HT1080 (cell line): ENCODE results near the gene PHF13. TPM values are rescaled to one million over a fixed set of nuclear protein-coding genes. Genes with fewer than 3 reads are reported as not detected.

Experiments used
- DNase-seq: peaks from one replicate; pipeline ENCODE4 v3.0.0-alpha.2; 2015; ENCODE audit warnings: low read depth
- total RNA-seq: library from RNA; depleted of rRNA; stranded (reverse); fragments of >200 nt; shearing (Covaris generic); gene quantifications from 2 replicates; pipeline ENCODE4 v1.2.3, GENCODE V29; 2014

PHF13 gene
- total RNA-seq, 1 experiment from 2014 or later: 15.4 TPM

DNA sequence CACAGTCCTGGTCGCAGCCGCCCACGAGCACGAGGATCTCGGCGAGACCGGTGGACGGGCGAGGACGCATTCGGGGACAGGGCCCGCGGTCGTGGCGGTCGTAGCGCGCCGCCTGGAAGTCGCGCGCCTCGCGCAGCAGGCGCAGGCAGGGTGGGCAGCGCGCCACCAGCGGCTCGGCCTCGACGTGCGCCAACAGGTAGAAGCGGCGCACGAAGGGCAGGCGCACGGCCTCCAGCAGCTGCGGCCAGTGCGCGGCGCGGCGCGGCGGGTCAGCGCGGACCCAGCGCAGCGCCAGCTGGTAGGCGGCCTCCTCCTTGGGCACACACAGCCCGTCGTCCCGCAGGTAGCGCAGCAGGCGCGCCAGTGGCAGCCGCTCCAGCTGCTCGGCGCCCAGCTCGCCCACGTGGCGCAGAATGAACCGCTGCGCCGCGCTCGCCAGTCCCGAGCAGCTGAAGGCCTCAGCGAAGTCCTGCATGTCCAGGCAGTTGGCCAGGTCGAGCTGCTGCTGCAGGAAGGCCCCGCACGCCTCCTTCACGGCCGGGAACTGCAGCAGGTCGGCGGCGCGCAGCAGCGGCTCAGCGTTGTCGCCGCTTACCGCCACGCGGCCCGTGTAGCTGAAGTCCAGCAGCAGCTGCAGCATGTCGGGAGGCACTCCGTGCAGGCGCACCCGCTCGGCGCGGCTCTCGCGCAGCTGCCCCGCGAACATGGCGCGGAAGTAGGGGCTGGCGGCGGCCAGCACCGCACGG, 11.4 kb upstream of the PHF13 start:
- DNase-seq: no peak

DNA sequence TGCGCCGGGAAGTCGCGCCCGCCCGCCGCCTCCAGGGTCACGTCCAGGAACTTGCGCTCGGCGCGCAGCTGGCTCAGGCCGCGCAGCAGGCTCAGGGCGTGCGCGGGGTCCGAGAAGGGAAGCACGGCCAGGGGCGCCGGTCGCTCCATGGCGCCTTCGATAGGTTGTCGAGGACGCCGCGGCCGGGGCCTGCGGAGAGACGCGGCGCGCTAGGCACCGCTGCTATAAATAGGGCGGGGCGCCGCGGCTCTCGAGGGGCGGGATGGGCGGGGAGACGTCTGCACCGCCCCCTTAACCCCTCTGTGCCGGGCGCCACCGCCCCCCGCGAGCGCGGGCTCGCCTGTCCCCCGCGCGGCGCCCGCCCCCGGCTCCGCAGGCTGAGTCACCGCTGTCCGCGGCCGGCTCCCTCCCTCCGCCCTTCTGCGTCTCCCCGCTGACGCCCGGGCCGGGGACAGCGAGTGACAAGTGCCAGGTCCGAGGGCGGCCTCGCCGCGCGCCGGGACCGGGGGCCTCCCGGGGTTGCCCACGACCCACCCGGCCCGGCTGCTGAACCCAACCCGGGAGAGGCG, 10.8 kb upstream of the PHF13 start, which contains the start of gene KLHL21:
KLHL21 (minus strand) TSS at position 201 of the 569 bp plus-strand sequence; CDS start at position 149, 52 bp downstream.
- peak; percentile 81 for DNase-seq

DNA sequence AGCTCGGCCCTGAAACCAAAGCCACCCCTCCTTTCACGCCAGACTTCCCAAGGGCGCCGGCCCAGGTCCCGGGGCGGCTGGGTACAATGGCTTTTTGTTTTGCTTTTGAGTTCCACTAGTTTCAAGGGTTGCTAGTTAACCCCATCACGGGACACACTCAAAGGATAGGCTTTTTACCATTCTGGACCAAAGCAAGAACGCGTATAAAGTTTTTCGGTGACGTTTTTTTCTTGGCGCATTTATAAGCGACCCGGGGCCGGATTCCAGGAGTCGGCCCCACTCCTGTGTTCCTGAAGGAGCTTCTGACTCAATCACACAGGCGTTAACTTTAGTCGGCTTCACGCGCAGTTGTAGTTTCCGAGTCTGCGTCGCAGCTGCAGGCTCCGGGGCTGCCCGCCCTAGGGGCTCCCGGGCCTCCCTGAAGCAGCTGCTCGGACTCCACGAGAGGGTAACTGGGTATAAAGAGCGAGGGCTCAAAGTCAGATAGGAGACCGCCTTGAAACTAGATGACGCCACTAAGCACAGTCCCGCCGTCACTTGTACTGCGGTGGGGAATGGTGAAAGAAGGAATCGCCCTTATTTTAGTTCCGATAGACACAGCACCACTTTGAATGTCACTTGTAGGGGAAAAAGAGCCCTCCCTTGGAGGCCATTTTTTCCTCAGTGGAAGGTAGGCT, 10.2 kb upstream of the PHF13 start:
- DNase-seq: peak; percentile 76

DNA sequence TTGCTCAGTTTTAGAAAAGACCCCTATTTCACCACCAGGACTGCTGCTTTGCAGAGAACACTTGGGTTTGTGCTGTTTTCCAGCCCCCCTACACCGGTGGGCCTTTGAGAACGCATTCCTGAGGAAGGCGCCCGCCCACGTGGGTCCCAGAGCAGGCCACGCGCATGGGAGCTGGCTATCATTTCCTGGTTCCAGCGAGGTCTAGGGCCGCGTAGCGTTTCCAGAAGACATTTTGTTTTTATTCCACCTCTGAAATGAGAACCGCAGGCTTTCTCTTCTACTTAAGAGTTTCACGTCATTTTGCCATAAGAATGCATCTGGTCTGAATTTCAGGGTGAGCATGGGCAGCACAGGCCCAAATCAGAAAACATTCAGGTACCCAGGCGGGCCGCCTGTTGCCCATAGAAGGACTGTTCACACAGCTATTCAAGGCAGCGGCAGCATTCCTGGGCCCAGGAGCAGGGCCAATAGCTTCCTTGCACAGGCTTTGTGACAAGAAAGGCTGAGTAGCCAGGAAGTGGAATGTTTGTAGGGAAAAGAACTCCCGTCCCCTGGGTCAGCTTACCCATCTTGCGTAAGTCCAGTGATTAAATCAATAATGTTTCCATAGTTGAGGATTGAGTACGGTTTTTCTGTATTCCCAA, 9.5 kb upstream of the PHF13 start:
- DNase-seq: no peak

DNA sequence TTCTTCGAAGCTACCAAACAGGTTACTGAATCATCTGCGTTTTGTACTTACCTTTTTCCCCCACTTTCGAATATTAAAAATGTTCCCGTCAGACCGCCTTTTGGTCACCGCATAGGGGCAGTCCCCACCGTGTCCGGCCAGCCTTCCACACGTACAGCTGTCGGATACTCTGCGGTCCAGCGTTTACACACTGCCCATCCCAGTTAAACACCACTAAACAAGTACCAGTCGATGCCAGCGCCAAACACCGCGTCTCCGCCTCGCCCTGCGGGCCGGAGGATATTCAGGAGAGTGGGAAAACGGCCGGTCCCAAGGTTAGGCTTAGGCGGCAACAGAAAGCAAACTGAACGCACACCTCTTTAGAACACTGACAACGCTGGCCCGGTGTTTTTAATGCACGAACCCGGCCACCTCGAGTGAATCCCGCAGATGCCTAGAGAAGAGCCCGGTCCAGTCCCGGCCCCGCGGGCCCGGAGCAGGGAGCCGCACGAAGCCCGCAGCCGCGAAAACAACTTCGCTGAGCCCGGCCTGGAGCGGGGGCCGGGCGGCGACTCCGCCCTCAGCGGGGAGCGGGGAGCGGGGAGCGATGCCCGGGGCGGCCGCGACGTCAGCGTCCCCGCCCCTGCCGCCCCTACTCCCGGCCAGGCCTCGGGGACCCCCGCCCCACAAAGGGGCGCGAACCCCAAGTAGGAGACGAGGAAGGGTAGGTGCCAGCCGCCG, 730 bp upstream of the PHF13 start:
- DNase-seq: peak; percentile 50

DNA sequence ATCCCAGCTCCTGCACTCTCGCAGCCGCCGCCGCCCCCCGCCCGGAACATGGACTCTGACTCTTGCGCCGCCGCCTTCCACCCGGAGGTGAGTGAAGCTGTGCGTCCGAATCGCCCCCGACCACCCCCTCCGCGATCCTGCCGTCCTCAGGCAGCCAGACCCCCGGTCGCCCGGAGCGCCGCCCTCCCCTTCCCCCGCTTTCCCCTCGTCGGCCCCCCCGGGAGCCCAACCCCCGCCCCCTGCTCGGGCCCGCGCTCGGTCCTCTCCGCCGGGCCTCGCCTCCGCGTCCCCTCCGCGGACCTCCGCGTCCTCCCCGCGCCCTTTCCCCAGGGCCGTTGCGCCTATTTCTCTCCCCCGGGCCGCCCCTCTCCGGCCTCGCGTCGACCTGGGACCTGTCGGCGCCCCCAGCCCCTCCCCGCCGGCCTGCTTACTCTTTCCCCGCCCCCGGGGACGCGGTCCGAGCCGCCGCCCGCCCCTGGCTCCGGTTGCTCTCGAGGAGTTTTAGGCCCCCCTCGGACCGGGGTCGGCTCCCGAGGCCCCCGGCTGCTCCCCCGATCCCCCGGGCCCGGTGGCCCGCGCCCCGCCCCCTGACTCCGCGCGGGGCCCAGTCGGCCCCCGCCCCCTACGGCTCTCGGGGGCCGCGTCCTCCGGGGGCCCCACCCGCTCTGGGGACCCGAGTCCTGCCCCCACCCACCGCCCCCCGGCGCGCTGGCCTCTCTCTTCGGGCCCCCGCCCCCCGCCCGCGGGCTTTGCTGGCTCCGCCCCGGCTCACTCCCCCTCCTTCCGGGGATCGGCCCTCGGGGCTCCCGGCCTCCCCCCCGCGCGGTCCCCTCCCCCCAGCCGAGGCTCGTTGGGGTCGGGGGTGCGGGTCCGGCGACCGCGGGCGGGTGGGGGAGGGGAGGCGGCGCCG, 743 bp downstream of the PHF13 start:
- no peak for DNase-seq

DNA sequence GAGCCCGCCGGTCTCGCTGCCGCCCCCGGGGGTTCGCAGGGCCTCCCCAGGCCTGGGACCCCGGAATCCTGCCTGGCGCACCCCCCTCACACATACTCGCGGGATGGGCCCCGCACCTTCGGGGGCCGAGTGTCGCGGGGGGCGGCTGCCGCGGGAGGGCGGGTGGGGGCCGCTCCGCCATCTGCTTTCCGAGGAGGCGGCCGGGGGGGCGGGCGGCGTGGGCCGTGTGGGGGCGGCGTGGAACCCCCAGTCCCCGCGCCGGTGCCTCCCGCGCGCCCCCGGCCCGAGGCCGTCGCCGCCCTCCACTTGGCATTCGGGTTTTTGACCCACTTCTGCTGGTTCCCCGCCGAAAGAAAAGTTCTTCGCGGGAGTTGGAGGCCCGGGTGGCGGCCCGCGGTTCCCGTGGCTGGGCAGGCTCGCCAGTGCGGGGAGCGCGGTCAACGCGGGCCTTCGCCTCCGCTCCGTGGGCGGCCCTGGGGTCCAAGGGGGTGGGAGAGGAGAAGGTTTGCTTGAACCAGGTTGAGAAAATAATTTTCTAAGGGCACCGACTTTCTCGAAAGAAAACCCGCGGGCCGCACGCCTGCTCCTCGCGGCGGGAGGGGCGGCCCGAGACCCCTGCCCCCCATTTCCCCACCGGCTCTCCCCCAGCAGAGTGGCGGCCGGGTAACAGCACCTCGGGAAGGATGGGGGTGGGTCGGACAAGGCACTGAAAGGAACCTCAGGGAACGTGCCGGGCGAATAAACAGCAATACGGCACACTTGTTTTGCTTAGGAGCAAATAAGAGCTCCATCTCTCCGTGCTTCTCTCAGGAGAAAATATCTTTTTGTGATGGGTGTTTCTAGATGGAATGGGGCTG, 1.6 kb downstream of the PHF13 start:
- DNase-seq: no peak

DNA sequence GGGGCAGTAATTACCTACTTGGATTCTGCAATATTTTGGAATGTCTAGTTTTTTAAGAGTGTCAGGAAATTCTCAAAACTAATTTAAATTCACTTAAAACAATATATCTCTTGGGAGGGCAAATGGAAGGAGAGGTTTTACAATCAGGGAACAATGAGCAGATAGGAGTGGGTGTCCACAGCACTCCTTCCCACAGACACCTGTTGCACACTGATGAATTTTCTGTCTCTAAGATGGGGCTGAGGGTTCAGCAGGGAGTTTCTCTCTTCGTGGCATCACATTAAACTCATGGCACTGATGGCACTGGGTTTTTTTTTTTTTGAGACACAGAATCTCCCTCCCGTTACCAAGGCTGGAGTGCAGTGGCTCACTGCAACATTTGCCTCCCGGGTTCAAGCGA, 5.5 kb downstream of the PHF13 start:
- no peak for DNase-seq

DNA sequence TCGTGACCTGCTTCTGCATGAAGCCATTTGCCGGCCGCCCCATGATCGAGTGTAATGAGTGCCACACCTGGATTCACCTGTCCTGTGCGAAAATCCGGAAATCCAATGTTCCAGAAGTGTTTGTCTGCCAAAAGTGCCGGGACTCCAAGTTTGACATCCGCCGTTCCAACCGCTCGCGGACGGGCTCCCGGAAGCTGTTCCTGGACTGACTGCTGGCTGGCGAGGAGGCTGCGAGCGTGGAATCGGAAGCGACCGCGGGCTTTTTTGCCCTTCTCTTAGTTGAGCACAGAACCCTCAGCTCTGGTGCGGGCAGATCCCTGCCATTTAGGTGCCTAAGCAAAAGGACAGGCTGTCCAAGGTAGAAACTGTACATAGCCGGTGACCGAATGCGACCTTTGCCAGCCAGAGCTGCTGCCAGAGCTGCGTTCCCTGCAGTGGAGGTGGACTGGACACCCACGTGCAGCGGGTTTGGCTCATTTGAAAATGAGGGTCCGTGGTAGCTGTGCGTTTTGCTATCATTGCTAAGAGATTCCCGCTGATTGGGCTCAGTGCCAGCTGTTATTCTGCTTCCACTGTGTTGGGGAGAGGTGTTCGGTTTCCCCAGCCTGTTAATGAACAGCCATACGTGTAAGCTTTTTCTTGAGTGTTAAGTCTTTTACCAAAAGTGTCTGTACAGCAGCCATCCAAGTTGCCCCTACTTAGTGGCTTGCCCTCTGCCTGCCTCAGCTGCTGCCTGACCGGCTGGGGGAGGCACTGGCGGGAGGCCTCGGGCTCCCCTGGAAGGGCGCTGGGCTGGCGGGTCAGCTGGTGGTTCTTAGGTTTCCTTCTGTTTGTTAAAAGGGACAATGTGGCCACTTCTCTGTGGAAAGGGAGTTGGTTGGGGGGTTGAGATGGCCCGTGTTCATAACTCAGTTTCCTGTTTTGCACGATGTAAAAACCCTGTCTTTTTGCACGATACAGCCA, 8.2 kb downstream of the PHF13 start:
- no peak for DNase-seq

DNA sequence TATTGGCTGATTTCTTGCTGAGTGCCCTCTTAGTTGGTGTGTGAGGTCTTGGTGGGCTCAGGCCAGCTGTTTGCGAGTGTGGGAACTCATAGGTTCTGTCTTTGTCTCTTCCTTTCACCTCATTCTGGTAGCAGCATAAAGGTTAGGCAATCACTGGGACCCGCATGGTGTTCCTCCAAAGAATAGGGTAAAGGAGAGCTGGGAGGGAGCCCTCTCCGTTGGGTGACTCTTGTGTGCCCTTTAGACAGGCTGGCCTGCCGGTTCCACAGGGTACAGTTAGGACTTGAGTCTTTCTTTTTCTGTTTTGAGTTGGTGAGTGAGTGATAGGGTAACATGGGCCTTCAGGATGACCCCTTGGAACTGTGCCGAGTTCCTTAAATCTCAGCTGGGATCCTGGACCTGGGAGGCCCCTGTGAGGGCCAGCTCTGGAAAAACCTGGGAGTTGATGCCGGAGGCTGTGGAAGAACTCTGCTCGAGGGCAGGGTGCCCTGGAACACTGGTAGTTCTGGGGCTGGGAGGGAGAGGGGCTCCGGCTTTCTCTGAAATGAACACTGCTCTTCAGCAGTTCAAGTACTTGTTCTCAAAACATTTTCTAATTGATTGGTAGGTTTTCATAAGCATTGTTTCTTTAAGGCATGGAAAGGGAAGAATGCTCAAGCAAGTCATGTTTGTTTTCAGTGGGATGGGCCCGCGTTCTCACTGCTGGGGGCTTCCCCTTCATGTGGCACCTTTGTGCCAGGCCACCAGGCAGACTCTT, 9.0 kb downstream of the PHF13 start:
- no peak for DNase-seq

DNA sequence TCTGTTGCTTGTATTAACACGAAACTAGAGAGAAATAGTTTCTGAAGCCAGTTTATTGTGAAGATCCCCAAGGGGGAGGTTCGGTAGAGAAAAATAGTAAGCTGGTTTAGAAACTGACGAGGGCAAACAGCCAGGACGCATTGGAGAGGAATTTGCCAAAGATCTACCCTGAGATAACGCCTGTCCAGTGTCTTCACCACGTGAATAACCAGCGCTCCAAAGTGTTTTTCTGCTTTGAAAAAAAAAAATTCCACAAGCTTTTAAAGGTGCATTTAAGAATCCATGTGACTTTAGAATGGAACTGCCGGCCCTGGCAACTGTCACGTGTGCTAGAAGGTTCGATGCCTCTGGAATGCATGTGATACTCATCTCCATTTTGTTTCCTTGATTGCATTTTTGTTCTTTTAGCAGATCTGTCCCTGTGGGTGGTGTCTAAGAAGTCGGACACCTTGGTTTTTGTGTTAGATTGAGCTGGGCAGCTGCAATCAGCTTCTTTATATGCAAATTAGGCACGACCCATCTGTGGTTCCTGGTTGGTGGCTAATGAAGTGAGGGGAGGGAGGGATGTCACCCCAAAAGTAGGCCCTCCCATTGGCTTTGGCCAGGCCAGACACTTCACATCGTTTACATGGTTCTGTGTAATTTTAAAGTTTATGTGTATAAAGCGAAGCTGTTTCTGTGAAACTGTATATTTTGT, 9.9 kb downstream of the PHF13 start:
- no peak for DNase-seq

DNA sequence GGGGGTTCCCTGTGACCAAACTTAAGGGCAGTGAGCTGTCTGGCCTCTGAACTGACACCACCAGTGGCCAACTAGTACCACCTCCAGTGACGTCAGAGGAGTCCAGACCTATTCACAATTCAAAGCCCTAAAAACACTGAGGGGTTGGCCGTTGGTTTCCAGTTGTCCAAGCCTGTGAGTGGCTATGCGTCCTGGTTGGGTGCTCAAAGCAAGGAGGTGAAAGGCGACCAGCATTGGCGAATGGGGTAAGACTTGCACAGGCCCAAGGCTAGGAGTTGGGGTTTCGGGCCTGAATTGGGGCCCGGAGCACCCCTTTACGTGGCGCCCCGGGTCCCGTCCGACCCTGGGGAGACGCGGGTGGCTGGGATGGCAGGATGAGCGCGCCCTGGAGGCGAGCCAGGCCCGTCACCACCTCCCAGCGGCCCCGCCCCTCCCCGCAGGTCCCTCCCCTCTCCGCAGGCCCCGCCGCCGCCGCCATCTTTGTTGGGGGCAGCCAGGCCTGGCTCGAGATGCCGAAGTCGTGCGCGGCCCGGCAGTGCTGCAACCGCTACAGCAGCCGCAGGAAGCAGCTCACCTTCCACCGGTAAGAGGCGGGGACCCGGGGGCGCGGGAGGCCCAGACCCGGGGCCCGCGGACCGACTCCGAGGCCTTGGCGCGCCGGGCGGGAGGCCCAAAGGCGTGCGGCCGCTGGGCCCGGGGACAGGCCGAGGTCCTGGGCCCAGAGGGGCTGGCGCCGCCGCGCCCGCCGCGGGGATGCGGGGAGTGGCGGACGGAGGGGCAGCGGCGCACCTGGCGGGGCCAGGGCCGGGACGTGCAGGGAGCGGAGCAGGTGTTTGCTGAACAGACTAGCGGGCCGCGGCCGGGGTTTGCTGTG, 11.4 kb downstream of the PHF13 start, which contains the start of gene THAP3:
THAP3 (plus strand) TSS at position 159 of the 874 bp plus-strand sequence; CDS start at position 510, 351 bp downstream.
- peak; percentile 66 for DNase-seq

DNA sequence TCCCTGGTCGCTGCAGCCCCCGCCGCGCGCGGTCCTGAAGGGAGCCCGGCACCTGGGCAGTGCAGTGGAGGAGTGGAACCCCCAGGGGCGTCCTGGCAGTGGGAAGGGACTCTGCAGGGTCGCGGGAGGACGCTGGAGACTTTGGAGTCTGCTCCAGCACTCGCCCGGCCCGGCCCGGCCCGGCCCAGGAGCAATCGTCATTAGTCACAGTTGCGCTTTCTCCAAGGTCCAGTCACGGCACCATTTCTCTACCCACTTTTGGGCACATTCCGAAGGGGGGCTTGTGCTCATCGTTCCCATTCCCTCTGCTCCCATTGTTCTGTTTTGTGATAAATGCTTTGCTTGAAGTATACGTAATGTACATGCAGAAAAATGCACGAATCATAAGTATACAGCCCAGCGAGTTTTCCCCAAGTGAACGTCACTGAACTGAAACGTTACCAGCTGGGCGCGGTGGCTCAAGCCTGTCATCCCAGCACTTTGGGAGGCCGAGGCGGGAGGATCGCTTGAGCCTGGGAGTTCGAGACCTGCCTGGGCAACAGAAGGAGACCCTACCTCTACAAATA, 12.1 kb downstream of the PHF13 start:
- no peak for DNase-seq

DNA sequence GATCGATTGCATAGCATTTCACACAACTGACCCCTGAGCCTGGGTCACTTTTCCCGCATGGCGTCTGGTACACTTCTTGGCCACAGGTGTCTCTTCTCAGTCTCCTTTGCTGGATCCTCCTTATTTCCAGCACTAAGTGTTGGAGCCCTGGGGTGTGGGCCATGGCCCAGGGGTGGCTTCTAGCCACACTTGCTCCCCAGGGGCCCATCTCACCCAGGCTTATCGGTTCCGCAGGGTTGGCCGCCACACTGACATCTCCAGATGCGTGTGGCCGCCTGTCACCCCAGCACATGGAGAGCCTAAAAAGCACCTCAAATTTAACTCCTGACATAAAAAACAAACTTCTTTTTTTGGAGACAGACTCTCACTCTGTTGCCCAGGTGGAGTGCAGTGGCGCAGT, 13.5 kb downstream of the PHF13 start:
- no peak for DNase-seq

DNA sequence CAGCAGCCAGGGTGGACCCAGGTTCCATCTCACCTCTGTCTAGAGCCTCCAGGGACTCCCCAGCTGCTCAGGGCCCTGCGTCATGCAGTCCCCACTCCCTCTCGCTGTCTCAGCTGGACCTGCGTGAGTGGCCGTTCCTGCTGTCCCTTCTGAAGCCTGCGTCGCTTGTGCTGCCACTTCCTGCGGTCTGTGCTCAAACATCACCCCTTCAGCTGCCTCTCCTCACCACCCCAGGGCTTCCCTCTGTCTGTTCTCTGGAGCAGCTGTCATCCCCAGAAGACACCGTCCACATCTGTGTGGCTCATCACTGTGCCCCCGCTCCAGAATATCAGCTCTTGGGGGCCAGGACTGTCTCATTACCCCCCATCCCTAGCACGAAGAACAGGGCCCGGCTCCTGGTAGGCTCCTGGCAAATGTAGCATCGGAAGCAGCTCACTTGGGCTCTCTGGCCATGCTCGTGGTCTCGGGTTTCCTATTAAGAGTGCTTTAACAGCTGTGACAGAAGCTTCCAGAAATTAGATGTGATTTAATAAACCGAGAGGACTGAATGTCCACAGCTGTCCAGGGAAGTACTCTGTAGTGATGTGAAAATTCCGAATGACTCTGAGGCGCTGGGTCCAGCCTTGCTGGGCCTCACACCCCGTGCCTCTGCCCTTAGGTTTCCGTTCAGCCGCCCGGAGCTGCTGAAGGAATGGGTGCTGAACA, 14.5 kb downstream of the PHF13 start:
- no peak for DNase-seq
